HEK293 (cell line): ENCODE results near the gene PERM1.
A peak's percentile ranks its signal among the peaks of the same experiment; 100 is the strongest.

Experiments used
- HIC1 ChIP-seq: fragments of 450-650 bp; formaldehyde crosslinking; IDR thresholded peaks from 2 replicates; pipeline ENCODE4 v1.5.1; 2016; ENCODE audit warnings: missing biosample characterization, missing genetic modification characterization
- HOXD13 ChIP-seq: sonication (generic); formaldehyde crosslinking; IDR thresholded peaks from 2 replicates; pipeline ENCODE4 v1.8.0; 2022; ENCODE audit warnings: missing genetic modification reagents, borderline replicate concordance
- IKZF3 ChIP-seq: fragments of 450-650 bp; IDR thresholded peaks from 2 replicates; pipeline ENCODE4 v1.5.0; 2018; ENCODE audit warnings: missing biosample characterization, mild to moderate bottlenecking, missing genetic modification characterization, moderate library complexity
- KLF16 ChIP-seq: fragments of 450-650 bp; formaldehyde crosslinking; IDR thresholded peaks from 2 replicates; pipeline ENCODE4 v1.5.1; 2017; ENCODE audit warnings: missing biosample characterization, missing genetic modification characterization
- MYNN ChIP-seq: fragments of 450-650 bp; formaldehyde crosslinking; IDR thresholded peaks from 2 replicates; pipeline ENCODE4 v1.5.1; 2016; ENCODE audit warnings: missing biosample characterization, missing genetic modification characterization, borderline replicate concordance
- MZF1 ChIP-seq: fragments of 450-650 bp; formaldehyde crosslinking; IDR thresholded peaks from 2 replicates; pipeline ENCODE4 v1.5.1; 2017; ENCODE audit warnings: missing biosample characterization, missing genetic modification characterization, borderline replicate concordance
- SP3 ChIP-seq: fragments of 450-650 bp; formaldehyde crosslinking; IDR thresholded peaks from 2 replicates; pipeline ENCODE4 v1.5.1; 2016; ENCODE audit warnings: missing biosample characterization, missing genetic modification characterization
- SP7 ChIP-seq: fragments of 450-650 bp; formaldehyde crosslinking; IDR thresholded peaks from 2 replicates; pipeline ENCODE4 v1.5.1; 2016; ENCODE audit warnings: missing biosample characterization, missing genetic modification characterization
- TCF7L2 ChIP-seq: IDR thresholded peaks from 2 replicates; pipeline ENCODE4 v1.6.1; 2011; ENCODE audit warnings: low read depth, mild to moderate bottlenecking, inconsistent platforms, low read length, moderate library complexity, borderline replicate concordance
- ZBTB1 ChIP-seq: fragments of 450-650 bp; formaldehyde crosslinking; IDR thresholded peaks from 2 replicates; pipeline ENCODE4 v1.5.1; 2016; ENCODE audit warnings: missing biosample characterization, missing genetic modification characterization
- ZNF112 ChIP-seq: fragments of 450-650 bp; formaldehyde crosslinking; IDR thresholded peaks from 2 replicates; pipeline ENCODE4 v1.5.0; 2017; ENCODE audit warnings: missing biosample characterization, missing genetic modification characterization
- ZNF155 ChIP-seq: fragments of 450-650 bp; formaldehyde crosslinking; IDR thresholded peaks from 2 replicates; pipeline ENCODE4 v1.5.1; 2016; ENCODE audit warnings: missing biosample characterization, missing genetic modification characterization
- ZNF174 ChIP-seq: fragments of 450-650 bp; formaldehyde crosslinking; IDR thresholded peaks from 2 replicates; pipeline ENCODE4 v1.5.0; 2017; ENCODE audit warnings: missing biosample characterization, mild to moderate bottlenecking, missing genetic modification characterization
- ZNF175 ChIP-seq: fragments of 450-650 bp; formaldehyde crosslinking; IDR thresholded peaks from 2 replicates; pipeline ENCODE4 v1.5.1; 2016; ENCODE audit warnings: missing biosample characterization, missing genetic modification characterization
- ZNF184 ChIP-seq: fragments of 450-650 bp; IDR thresholded peaks from 2 replicates; pipeline ENCODE4 v1.5.1; 2018; ENCODE audit warnings: missing biosample characterization, mild to moderate bottlenecking, missing genetic modification characterization
- ZNF211 ChIP-seq: fragments of 450-650 bp; formaldehyde crosslinking; IDR thresholded peaks from 2 replicates; pipeline ENCODE4 v1.5.1; 2016; ENCODE audit warnings: low read depth, missing biosample characterization, missing genetic modification characterization
- ZNF239 ChIP-seq: fragments of 450-650 bp; formaldehyde crosslinking; IDR thresholded peaks from 2 replicates; pipeline ENCODE4 v1.5.1; 2016; ENCODE audit warnings: missing biosample characterization, missing genetic modification characterization
- ZNF266 ChIP-seq: fragments of 450-650 bp; formaldehyde crosslinking; IDR thresholded peaks from 2 replicates; pipeline ENCODE4 v1.5.1; 2016; ENCODE audit warnings: missing biosample characterization, missing genetic modification characterization, low read depth
- ZNF335 ChIP-seq: fragments of 450-650 bp; formaldehyde crosslinking; conservative IDR thresholded peaks from 2 replicates; pipeline ENCODE4 v1.5.1; 2016; ENCODE audit warnings: missing biosample characterization, missing genetic modification characterization
- ZNF354C ChIP-seq: fragments of 450-650 bp; formaldehyde crosslinking; IDR thresholded peaks from 2 replicates; pipeline ENCODE4 v1.5.1; 2016; ENCODE audit warnings: missing biosample characterization, missing genetic modification characterization, low read depth, borderline replicate concordance
- ZNF404 ChIP-seq: fragments of 450-650 bp; formaldehyde crosslinking; IDR thresholded peaks from 2 replicates; pipeline ENCODE4 v1.5.1; 2017; ENCODE audit warnings: missing biosample characterization, missing genetic modification characterization
- ZNF426 ChIP-seq: fragments of 450-650 bp; formaldehyde crosslinking; IDR thresholded peaks from 2 replicates; pipeline ENCODE4 v1.5.1; 2017; ENCODE audit warnings: missing biosample characterization, missing genetic modification characterization, mild to moderate bottlenecking, inconsistent platforms, moderate library complexity
- ZNF513 ChIP-seq: fragments of 450-650 bp; IDR thresholded peaks from 2 replicates; pipeline ENCODE4 v1.5.1; 2018; ENCODE audit warnings: missing biosample characterization, missing genetic modification characterization
- ZNF548 ChIP-seq: fragments of 450-650 bp; formaldehyde crosslinking; IDR thresholded peaks from 2 replicates; pipeline ENCODE4 v1.5.1; 2016; ENCODE audit warnings: missing biosample characterization, missing genetic modification characterization
- ZNF549 ChIP-seq: fragments of 450-650 bp; IDR thresholded peaks from 2 replicates; pipeline ENCODE4 v1.5.1; 2018; ENCODE audit warnings: missing biosample characterization, missing genetic modification characterization, mild to moderate bottlenecking, inconsistent platforms, moderate library complexity
- ZNF555 ChIP-seq: fragments of 450-650 bp; formaldehyde crosslinking; conservative IDR thresholded peaks from 2 replicates; pipeline ENCODE4 v1.5.1; 2017; ENCODE audit warnings: missing biosample characterization, mild to moderate bottlenecking, missing genetic modification characterization, inconsistent platforms
- ZNF623 ChIP-seq: fragments of 450-650 bp; formaldehyde crosslinking; IDR thresholded peaks from 2 replicates; pipeline ENCODE4 v1.5.1; 2016; ENCODE audit warnings: missing biosample characterization, missing genetic modification characterization
- ZNF664 ChIP-seq: fragments of 450-650 bp; formaldehyde crosslinking; IDR thresholded peaks from 2 replicates; pipeline ENCODE4 v1.5.1; 2016; ENCODE audit warnings: missing biosample characterization, missing genetic modification characterization
- ZNF707 ChIP-seq: fragments of 450-650 bp; formaldehyde crosslinking; IDR thresholded peaks from 2 replicates; pipeline ENCODE4 v1.5.1; 2016; ENCODE audit warnings: missing biosample characterization, missing genetic modification characterization
- ZNF792 ChIP-seq: fragments of 450-650 bp; formaldehyde crosslinking; IDR thresholded peaks from 2 replicates; pipeline ENCODE4 v1.5.1; 2016; ENCODE audit warnings: missing biosample characterization, missing genetic modification characterization
- ZNF843 ChIP-seq: fragments of 450-650 bp; formaldehyde crosslinking; IDR thresholded peaks from 2 replicates; pipeline ENCODE4 v1.5.1; 2016; ENCODE audit warnings: missing biosample characterization, missing genetic modification characterization
- ZSCAN23 ChIP-seq: fragments of 450-650 bp; formaldehyde crosslinking; IDR thresholded peaks from 2 replicates; pipeline ENCODE4 v1.5.1; 2016; ENCODE audit warnings: missing biosample characterization, missing genetic modification characterization
- TF ChIP-seq, protein P1 (sequence below): IDR thresholded peaks from 2 replicates; pipeline ENCODE4 v1.6.1; 2011; ENCODE audit warnings: mild to moderate bottlenecking, low read depth, low read length, borderline replicate concordance
- TF ChIP-seq, protein P2 (sequence below): fragments of 450-650 bp; formaldehyde crosslinking; IDR thresholded peaks from 2 replicates; pipeline ENCODE4 v1.5.1; 2016; ENCODE audit warnings: missing biosample characterization, missing genetic modification characterization
- TF ChIP-seq, protein P3 (sequence below): fragments of 450-650 bp; formaldehyde crosslinking; IDR thresholded peaks from 2 replicates; pipeline ENCODE4 v1.5.1; 2017; ENCODE audit warnings: missing biosample characterization, missing genetic modification characterization

The PERM1 gene

GRCh38 chr1:975896-976683 lies 5.8 kb downstream of the PERM1 start (continued):
- TF ChIP-seq, protein P1, sequence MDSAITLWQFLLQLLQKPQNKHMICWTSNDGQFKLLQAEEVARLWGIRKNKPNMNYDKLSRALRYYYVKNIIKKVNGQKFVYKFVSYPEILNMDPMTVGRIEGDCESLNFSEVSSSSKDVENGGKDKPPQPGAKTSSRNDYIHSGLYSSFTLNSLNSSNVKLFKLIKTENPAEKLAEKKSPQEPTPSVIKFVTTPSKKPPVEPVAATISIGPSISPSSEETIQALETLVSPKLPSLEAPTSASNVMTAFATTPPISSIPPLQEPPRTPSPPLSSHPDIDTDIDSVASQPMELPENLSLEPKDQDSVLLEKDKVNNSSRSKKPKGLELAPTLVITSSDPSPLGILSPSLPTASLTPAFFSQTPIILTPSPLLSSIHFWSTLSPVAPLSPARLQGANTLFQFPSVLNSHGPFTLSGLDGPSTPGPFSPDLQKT = no peak
- TF ChIP-seq MYNN (tag by site-specific recombination) = no peak
- peak; percentile 40; the same call in 1 of the 2 replicates for TF ChIP-seq SP7 (tag by site-specific recombination)
- no peak for TF ChIP-seq ZNF266
- no peak for TF ChIP-seq ZNF555
- no peak for TF ChIP-seq ZNF239
- no peak for TF ChIP-seq ZNF155
- TF ChIP-seq ZNF354C (tag by site-specific recombination) = no peak
- TF ChIP-seq ZNF707 = no peak
- TF ChIP-seq ZNF112 (tag by site-specific recombination) = no peak
- TF ChIP-seq ZNF175 (tag by site-specific recombination) = no peak
- TF ChIP-seq ZSCAN23 (tag by site-specific recombination) = no peak
- TF ChIP-seq ZNF792 (tag by site-specific recombination) = no peak
- no peak for TF ChIP-seq ZNF184 (tag by site-specific recombination)
- no peak for TF ChIP-seq HOXD13 (CRISPR knock-in tag)
- 0 out of 2 replicates have a peak, but pooled peaks have one; percentile 25 for TF ChIP-seq ZBTB1 (tag by site-specific recombination)
- no peak for TF ChIP-seq KLF16
- no peak for TF ChIP-seq ZNF664
- peak; percentile 94 for TF ChIP-seq HIC1 (tag by site-specific recombination)
- TF ChIP-seq ZNF623 (tag by site-specific recombination) = no peak
- TF ChIP-seq ZNF335 (tag by site-specific recombination) = peak; percentile 93
- no peak for TF ChIP-seq ZNF549 (tag by site-specific recombination)
- TF ChIP-seq SP3 (tag by site-specific recombination) = peak; percentile 55
- TF ChIP-seq ZNF211 (tag by site-specific recombination) = no peak
- no peak for TF ChIP-seq ZNF426 (tag by site-specific recombination)
- TF ChIP-seq, protein P2, sequence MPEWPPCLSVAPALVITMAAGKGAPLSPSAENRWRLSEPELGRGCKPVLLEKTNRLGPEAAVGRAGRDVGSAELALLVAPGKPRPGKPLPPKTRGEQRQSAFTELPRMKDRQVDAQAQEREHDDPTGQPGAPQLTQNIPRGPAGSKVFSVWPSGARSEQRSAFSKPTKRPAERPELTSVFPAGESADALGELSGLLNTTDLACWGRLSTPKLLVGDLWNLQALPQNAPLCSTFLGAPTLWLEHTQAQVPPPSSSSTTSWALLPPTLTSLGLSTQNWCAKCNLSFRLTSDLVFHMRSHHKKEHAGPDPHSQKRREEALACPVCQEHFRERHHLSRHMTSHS (tag by site-specific recombination) = no peak
- TF ChIP-seq, protein P3, sequence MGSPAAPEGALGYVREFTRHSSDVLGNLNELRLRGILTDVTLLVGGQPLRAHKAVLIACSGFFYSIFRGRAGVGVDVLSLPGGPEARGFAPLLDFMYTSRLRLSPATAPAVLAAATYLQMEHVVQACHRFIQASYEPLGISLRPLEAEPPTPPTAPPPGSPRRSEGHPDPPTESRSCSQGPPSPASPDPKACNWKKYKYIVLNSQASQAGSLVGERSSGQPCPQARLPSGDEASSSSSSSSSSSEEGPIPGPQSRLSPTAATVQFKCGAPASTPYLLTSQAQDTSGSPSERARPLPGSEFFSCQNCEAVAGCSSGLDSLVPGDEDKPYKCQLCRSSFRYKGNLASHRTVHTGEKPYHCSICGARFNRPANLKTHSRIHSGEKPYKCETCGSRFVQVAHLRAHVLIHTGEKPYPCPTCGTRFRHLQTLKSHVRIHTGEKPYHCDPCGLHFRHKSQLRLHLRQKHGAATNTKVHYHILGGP = no peak
- peak; percentile 48; the same call in 1 of the 2 replicates for TF ChIP-seq ZNF843 (tag by site-specific recombination)
- no peak for TF ChIP-seq ZNF513 (tag by site-specific recombination)
- TF ChIP-seq TCF7L2 = no peak
- no peak for TF ChIP-seq ZNF174 (tag by site-specific recombination)
- no peak for TF ChIP-seq ZNF548 (tag by site-specific recombination)
- no peak for TF ChIP-seq ZNF404 (tag by site-specific recombination)
- peak; percentile 45; the same call in 1 of the 2 replicates for TF ChIP-seq IKZF3 (tag by site-specific recombination)
- TF ChIP-seq MZF1 (tag by site-specific recombination) = no peak
